ENCODE measurements around the gene HTT-AS.

HTT-AS gene

GRCh38 chr4:3036131-3036952 is 38.0 kb downstream of the HTT-AS start:
- no peak for DNase-seq (ENCODE audit: low read depth)
- H3K4me3 ChIP-seq (ENCODE audit: low read depth, low read length), result no peak overlapping the region

DNA sequence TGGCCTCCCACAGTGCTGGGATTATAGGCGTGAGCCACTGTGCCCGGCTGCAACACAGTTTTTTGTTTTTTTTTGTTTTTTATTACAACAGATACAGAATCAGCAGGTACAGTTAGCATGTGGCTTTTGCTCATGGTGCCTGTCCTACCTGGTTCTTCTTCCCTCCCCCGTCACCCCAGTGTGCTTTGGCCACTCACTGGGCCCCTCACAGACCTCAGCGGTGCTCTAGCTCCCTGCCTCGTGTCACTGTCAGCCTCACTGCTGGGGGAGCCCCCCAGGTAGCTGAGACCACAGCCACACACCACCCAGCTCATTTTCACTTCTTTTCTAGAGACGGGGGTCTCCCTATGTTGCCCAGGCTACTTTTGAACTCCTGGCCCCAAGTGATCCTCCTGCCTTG is 38.7 kb downstream of the HTT-AS start:
- no peak for DNase-seq (ENCODE audit: low read depth)
- H3K4me3 ChIP-seq (ENCODE audit: low read depth, low read length), result no peak overlapping the region

DNA sequence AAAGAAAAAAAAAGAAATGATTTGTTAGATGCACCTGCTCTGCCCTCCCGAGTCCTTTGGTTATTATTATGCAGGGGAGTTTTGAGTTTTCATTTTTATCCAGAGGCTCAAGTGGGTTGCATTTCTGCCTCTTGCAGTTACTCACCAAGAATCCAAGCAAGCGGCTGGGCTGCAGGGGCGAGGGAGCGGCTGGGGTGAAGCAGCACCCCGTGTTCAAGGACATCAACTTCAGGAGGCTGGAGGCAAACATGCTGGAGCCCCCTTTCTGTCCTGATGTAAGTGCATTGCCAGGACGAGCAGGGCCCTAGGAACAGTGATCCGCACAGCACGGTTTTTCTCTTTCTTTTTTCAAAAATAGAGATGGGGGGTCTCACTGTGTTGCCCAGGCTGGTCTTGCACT is 39.1 kb downstream of the HTT-AS start:
- no peak for DNase-seq (ENCODE audit: low read depth)
- H3K4me3 ChIP-seq (ENCODE audit: low read depth, low read length), result no peak overlapping the region

GRCh38 chr4:3034231-3034630 is 40.1 kb downstream of the HTT-AS start:
- no peak overlapping the region for H3K4me3 ChIP-seq (ENCODE audit: low read depth, low read length)
- DNase-seq (ENCODE audit: low read depth), result no peak

DNA sequence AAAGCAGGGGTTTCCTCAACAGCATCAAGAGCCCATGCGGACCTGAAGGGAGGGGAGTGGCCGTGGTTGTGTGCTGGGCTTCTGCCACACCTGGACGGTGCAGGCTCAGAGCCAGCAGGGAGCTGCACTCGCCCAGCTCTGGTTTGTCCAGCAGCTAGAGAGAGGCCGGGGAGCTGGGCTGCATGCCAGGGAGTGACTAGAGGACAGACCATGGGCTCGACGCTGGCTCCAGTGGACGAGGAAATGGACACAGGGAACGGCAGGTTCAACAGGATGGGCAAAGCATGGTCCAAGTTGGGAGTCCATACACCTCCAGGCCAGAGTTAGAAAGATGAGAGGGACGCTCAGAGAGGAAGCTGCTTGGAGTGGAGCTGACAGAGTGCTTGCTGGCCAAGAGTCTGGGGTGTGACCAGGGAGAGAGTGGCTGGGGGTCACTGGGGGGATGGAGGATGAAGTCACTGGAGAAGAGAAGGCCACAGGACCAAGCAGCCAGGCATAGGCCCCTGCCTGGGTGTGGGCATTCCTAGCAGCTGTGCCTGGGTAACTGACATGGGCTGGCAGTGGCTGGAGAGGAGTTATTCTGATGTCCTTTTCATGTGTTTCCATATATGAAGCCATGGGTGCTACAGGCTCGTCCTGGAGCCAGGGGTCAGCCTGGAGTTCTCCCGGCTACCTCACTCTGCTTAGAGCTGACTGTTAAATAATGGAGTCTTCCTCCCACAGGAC is 42.8 kb downstream of the HTT-AS start:
- H3K4me3 ChIP-seq (ENCODE audit: low read depth, low read length), result no peak overlapping the region
- no peak for DNase-seq (ENCODE audit: low read depth)

DNA sequence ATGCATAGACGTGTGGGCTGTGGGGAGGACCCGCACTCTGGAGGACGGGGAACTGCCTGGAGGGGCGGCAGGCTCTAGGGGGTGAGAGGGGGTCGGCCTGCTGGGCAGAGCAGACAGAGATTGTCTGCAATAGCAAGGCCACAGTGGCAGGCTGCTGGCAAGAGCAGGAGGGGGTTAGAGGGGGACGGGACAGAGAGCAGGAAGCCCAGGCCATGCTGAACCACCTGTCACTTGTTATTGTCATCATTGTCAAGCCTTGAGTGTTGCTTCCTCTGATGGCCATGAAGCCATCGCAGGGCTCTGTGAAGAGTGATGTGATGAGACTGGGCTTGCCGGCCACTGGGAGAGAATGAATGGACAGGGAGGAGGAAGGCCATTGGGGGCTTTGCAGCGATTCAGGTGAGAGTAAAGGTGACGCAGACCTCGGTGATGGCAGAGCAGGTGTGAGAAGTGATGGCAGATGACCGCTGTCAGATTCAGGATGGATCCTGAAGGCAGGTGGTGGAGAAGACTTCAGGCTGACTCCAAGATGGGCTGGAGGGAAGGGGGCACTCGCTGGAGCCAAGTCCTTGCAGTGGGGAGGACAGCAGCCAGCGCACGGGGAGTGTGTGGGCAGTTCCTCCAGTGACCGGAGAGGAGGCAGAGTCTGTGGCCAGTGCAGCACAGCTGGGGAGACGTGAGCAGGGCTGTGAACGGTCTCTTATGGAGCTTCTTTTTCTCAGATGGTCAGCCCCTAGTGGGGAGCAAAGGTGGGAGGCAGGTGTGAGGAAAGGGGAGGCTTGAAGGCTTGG is 43.6 kb downstream of the HTT-AS start:
- no peak overlapping the region for H3K4me3 ChIP-seq (ENCODE audit: low read depth, low read length)
- DNase-seq (ENCODE audit: low read depth), result no peak

- DNase-seq (ENCODE audit: low read depth), result no peak
- no peak overlapping the region for H3K4me3 ChIP-seq (ENCODE audit: low read depth, low read length)
These were observed 44.9 kb downstream of the HTT-AS start for GRCh38 chr4:3029464-3029863.

DNA sequence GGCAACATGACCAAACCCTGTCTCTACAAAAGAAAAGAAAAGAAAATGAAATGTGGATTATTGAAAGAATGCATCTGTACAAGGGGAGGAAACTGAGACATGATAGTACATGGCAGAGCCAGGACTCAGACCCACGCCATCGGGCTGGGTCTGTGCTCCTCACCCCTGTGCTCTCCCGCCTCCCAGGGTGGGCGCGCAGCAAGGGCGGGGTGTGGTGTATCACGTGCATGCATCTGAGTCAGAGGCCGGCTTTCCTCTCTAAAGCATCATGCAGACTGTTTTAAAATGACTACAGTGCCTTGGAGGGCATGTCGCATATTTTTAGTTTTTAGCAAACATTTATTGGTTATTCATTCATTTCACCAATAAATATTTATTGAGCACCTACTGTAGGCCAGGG is 47.8 kb downstream of the HTT-AS start:
- H3K4me3 ChIP-seq (ENCODE audit: low read depth, low read length), result no peak overlapping the region
- DNase-seq (ENCODE audit: low read depth), result no peak

DNA sequence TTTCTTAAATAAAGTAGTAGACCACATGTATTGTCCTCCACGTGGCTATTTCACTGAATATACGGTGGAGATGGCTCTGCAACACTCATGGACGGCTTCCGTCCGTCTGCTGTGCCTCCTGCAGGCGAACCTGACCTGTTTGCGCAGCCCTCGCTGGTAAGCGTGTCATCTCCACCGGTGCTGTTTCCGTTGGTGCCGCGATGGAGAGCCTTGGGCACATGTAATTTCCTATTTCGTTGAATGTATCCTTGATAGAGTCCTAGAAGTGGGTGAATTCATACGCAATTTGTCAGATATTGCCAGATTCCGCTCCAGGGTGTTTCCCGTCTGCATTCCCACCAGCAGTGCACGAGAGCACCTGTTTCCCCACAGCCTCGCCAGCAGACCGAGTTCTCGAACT is 48.5 kb downstream of the HTT-AS start:
- H3K4me3 ChIP-seq (ENCODE audit: low read depth, low read length), result no peak overlapping the region
- no peak for DNase-seq (ENCODE audit: low read depth)

GRCh38 chr4:3022651-3023050 is 51.7 kb downstream of the HTT-AS start:
- no peak for DNase-seq (ENCODE audit: low read depth)
- no peak overlapping the region for H3K4me3 ChIP-seq (ENCODE audit: low read depth, low read length)

- no peak for DNase-seq (ENCODE audit: low read depth)
These were observed 52.2 kb downstream of the HTT-AS start for GRCh38 chr4:3022112-3022511.

DNA sequence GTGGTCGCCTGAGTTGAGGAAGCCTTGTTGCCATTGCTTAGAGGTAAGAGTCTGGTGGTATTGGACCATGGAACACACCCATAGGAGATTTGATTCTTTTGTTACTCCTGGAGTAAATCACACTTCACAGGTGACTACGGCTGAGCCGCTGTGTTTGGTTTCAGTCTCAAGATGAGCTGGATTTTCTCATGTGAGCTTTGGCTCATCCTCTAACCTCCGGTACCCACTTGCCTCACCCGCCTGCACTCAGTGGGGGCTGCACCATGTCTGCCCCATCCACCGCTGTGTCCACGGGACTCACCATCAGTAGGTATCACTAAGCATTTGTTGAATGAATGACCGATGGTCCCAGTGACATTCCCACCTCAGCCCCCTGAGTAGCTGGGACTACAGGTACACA is 52.7 kb downstream of the HTT-AS start:
- no peak for DNase-seq (ENCODE audit: low read depth)
- no peak overlapping the region for H3K4me3 ChIP-seq (ENCODE audit: low read depth, low read length)

More at GRCh38 chr4:3022112-3022511, 52.2 kb downstream of the HTT-AS start:
- no peak overlapping the region for H3K4me3 ChIP-seq (ENCODE audit: low read depth, low read length)

- no peak for DNase-seq (ENCODE audit: low read depth)
- no peak overlapping the region for H3K4me3 ChIP-seq (ENCODE audit: low read depth, low read length)
These were observed 53.2 kb downstream of the HTT-AS start for GRCh38 chr4:3021127-3021526.

GRCh38 chr4:3019145-3019846 is 55.0 kb downstream of the HTT-AS start:
- no peak for DNase-seq (ENCODE audit: low read depth)
- no peak overlapping the region for H3K4me3 ChIP-seq (ENCODE audit: low read depth, low read length)

- no peak overlapping the region for H3K4me3 ChIP-seq (ENCODE audit: low read depth, low read length)
- DNase-seq (ENCODE audit: low read depth), result no peak
These were observed 56.8 kb downstream of the HTT-AS start for GRCh38 chr4:3017504-3017903.

DNA sequence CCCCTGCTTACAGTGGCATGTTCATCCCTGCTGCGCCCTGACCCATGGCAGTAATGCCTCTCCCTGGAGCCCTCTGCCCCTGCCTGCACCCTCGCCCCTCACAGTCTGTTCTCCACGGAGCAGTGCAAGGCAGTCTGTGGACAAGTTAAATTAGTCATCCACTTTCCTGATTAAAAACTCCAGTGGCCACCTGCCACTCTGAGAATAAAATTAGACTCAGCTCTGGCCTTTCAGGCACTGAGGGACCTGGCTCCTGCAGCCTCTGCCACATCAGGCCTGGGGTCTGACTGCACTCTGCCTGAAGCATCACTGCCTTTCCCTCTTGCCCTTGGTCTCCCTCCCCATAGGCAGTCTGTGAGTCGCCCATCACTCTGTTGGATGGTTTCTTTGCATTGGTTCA is 57.4 kb downstream of the HTT-AS start:
- H3K4me3 ChIP-seq (ENCODE audit: low read depth, low read length), result no peak overlapping the region
- no peak for DNase-seq (ENCODE audit: low read depth)

GRCh38 chr4:3013839-3014350 is 60.4 kb downstream of the HTT-AS start:
- no peak overlapping the region for H3K4me3 ChIP-seq (ENCODE audit: low read depth, low read length)
- DNase-seq (ENCODE audit: low read depth), result no peak

All from skeletal muscle cell (primary cell).